ENCODE results near the gene MAP7D2. TPM values are rescaled to one million over a fixed set of nuclear protein-coding genes. Genes with fewer than 3 reads are reported as not detected.
"Not testable (repeated sequence)": the region's sequence is repeated elsewhere in the genome, so short reads cannot be mapped to it uniquely, and the experiment has no call there.

Gene MAP7D2
- total RNA-seq, 1 experiment from 2014 or later, result 4.0 TPM

- Mint-ChIP-seq H3K4me3 (ENCODE audit: low read depth, unreplicated experiment) (no peak overlapping the region), H3K27me3 (ENCODE audit: unreplicated experiment) (no peaks in the 10 kb centered on the region), H3K9me3 (ENCODE audit: low read depth, unreplicated experiment) (no peaks in the 10 kb centered on the region), H3K4me1 (ENCODE audit: low read depth, unreplicated experiment) (no peaks in the 10 kb centered on the region), H3K27ac (ENCODE audit: unreplicated experiment) (no peak overlapping the region), H3K36me3 (ENCODE audit: insufficient read depth, unreplicated experiment) (peaks cover 19% of the 10 kb centered on the region)
- intact Hi-C loops (cut with micrococcal nuclease; ENCODE audit: unreplicated experiment), result no loop called here
- no TSS peak for BruUV-seq (replicated peaks)
- TF ChIP-seq CTCF (IDR thresholded peaks at IDR 0.05; ENCODE audit: unreplicated experiment), result no peak
- no peak for DNase-seq
- CTCF ChIA-PET, result no interaction called here
Measured at GRCh38 chrX:20128670-20129069, 12.0 kb upstream of the MAP7D2 start.

- CTCF ChIA-PET; intact Hi-C loops (cut with micrococcal nuclease; ENCODE audit: unreplicated experiment); H3K27me3 Mint-ChIP-seq (ENCODE audit: unreplicated experiment); H3K27ac Mint-ChIP-seq (ENCODE audit: unreplicated experiment); H3K4me1 Mint-ChIP-seq (ENCODE audit: low read depth, unreplicated experiment); H3K9me3 Mint-ChIP-seq (ENCODE audit: low read depth, unreplicated experiment); H3K4me3 Mint-ChIP-seq (ENCODE audit: low read depth, unreplicated experiment); DNase-seq: not testable (repeated sequence)
- TSS peak; percentile 4 for BruUV-seq (replicated peaks)
- peaks cover 19% of the 10 kb centered on the region for H3K36me3 Mint-ChIP-seq (ENCODE audit: insufficient read depth, unreplicated experiment)
Measured at GRCh38 chrX:20127440-20127839, 10.7 kb upstream of the MAP7D2 start.

- not testable (repeated sequence) for H3K27ac Mint-ChIP-seq (ENCODE audit: unreplicated experiment)
- peaks cover 19% of the 10 kb centered on the region for H3K36me3 Mint-ChIP-seq (ENCODE audit: insufficient read depth, unreplicated experiment)
Measured at GRCh38 chrX:20126833-20127232, 10.1 kb upstream of the MAP7D2 start.

GRCh38 chrX:20124964-20125363 lies 8.3 kb upstream of the MAP7D2 start:
- no peak overlapping the region for H3K4me3 Mint-ChIP-seq (ENCODE audit: low read depth, unreplicated experiment)
- no peaks in the 10 kb centered on the region for H3K4me1 Mint-ChIP-seq (ENCODE audit: low read depth, unreplicated experiment)
- H3K36me3 Mint-ChIP-seq (ENCODE audit: insufficient read depth, unreplicated experiment), result peaks cover 15% of the 10 kb centered on the region
- CTCF ChIA-PET, result no interaction called here
- no peak for TF ChIP-seq CTCF (IDR thresholded peaks at IDR 0.05; ENCODE audit: unreplicated experiment)
- no peaks in the 10 kb centered on the region for H3K27me3 Mint-ChIP-seq (ENCODE audit: unreplicated experiment)
- intact Hi-C loops (cut with micrococcal nuclease; ENCODE audit: unreplicated experiment), result no loop called here
- no peaks in the 10 kb centered on the region for H3K9me3 Mint-ChIP-seq (ENCODE audit: low read depth, unreplicated experiment)
- H3K27ac Mint-ChIP-seq (ENCODE audit: unreplicated experiment), result no peak overlapping the region
- no peak for DNase-seq
- no TSS peak for BruUV-seq (replicated peaks)

More at GRCh38 chrX:20126833-20127232, 10.1 kb upstream of the MAP7D2 start:
- CTCF ChIA-PET; intact Hi-C loops (cut with micrococcal nuclease; ENCODE audit: unreplicated experiment); BruUV-seq (replicated peaks); H3K4me3 Mint-ChIP-seq (ENCODE audit: low read depth, unreplicated experiment); DNase-seq; H3K4me1 Mint-ChIP-seq (ENCODE audit: low read depth, unreplicated experiment); H3K9me3 Mint-ChIP-seq (ENCODE audit: low read depth, unreplicated experiment); H3K27me3 Mint-ChIP-seq (ENCODE audit: unreplicated experiment): not testable (repeated sequence)

GRCh38 chrX:20118065-20118824 lies 1.5 kb upstream of the MAP7D2 start:
- no peak for TF ChIP-seq CTCF (IDR thresholded peaks at IDR 0.05; ENCODE audit: unreplicated experiment)
- BruUV-seq (replicated peaks), result no TSS peak
- Mint-ChIP-seq H3K4me1 (ENCODE audit: low read depth, unreplicated experiment) (peaks cover 25% of the 10 kb centered on the region), H3K4me3 (ENCODE audit: low read depth, unreplicated experiment) (peak overlapping the region; percentile 15), H3K36me3 (ENCODE audit: insufficient read depth, unreplicated experiment) (peaks cover 12% of the 10 kb centered on the region), H3K9me3 (ENCODE audit: low read depth, unreplicated experiment) (no peaks in the 10 kb centered on the region), H3K27me3 (ENCODE audit: unreplicated experiment) (no peaks in the 10 kb centered on the region), H3K27ac (ENCODE audit: unreplicated experiment) (peak overlapping the region; percentile 55)
- CTCF ChIA-PET, result no interaction called here
- peak; percentile 54 for DNase-seq
- intact Hi-C loops (cut with micrococcal nuclease; ENCODE audit: unreplicated experiment), result loop anchor here (5.0 kb wide), 1 partner anchor 211 kb away; no protein-coding TSS in a partner anchor

All from Calu3 (cell line).